ENCODE measurements around the gene ABCB11. TPM values are rescaled to one million over a fixed set of nuclear protein-coding genes. Genes with fewer than 3 reads are reported as not detected.
"Not testable (repeated sequence)": the region's sequence is repeated elsewhere in the genome, so short reads cannot be mapped to it uniquely, and the experiment has no call there.

Gene ABCB11
- total RNA-seq, 1 donor: not detected

DNA sequence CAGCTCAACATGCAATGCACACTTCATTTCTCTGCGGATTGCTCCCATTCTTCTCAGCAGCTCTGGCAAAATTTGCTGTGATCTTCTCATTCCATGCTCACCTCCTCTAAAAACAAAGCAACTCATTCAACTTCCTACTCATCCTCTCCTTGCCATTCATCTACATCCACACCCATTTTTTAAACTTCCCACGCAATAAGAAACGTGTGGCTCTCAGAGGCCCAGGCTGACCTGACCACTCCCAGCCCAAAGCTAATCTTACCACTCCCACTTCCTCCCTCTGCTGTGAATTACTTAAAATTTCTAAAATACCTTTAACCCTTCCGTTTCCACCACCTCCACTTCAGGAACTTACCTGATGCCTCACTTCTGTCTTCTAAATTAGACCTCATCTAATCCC, 15.2 kb downstream of the ABCB11 start:
- H3K4me2 ChIP-seq (ENCODE audit: insufficient read depth, low read length): no peak overlapping the region
- H3K27ac ChIP-seq (ENCODE audit: low read depth, low read length): no peak overlapping the region
- TF ChIP-seq, protein P1, sequence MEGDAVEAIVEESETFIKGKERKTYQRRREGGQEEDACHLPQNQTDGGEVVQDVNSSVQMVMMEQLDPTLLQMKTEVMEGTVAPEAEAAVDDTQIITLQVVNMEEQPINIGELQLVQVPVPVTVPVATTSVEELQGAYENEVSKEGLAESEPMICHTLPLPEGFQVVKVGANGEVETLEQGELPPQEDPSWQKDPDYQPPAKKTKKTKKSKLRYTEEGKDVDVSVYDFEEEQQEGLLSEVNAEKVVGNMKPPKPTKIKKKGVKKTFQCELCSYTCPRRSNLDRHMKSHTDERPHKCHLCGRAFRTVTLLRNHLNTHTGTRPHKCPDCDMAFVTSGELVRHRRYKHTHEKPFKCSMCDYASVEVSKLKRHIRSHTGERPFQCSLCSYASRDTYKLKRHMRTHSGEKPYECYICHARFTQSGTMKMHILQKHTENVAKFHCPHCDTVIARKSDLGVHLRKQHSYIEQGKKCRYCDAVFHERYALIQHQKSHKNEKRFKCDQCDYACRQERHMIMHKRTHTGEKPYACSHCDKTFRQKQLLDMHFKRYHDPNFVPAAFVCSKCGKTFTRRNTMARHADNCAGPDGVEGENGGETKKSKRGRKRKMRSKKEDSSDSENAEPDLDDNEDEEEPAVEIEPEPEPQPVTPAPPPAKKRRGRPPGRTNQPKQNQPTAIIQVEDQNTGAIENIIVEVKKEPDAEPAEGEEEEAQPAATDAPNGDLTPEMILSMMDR (IDR thresholded peaks at IDR 0.05; ENCODE audit: extremely low read depth, low read depth, low read length): no peak
- H3K9me3 ChIP-seq (ENCODE audit: low read depth, low read length): no peaks in the 10 kb centered on the region
- no peaks in the 10 kb centered on the region for H3K27me3 ChIP-seq (ENCODE audit: insufficient read depth, low read length)
- H4K20me1 ChIP-seq (ENCODE audit: insufficient read depth, low read length): no peaks in the 10 kb centered on the region
- H3K36me3 ChIP-seq (ENCODE audit: insufficient read depth, low read length): no peaks in the 10 kb centered on the region
- H3K4me1 ChIP-seq (ENCODE audit: insufficient read depth, low read length): peaks cover 18% of the 10 kb centered on the region
- no peak for DNase-seq (ENCODE audit: insufficient read length, low spot score, missing footprints)
- H3K79me2 ChIP-seq (ENCODE audit: insufficient read depth, low read length): no peaks in the 10 kb centered on the region
- no peak overlapping the region for H3K4me3 ChIP-seq (ENCODE audit: insufficient read depth, low read length)
- H2AFZ ChIP-seq (ENCODE audit: low read length): no peak overlapping the region

DNA sequence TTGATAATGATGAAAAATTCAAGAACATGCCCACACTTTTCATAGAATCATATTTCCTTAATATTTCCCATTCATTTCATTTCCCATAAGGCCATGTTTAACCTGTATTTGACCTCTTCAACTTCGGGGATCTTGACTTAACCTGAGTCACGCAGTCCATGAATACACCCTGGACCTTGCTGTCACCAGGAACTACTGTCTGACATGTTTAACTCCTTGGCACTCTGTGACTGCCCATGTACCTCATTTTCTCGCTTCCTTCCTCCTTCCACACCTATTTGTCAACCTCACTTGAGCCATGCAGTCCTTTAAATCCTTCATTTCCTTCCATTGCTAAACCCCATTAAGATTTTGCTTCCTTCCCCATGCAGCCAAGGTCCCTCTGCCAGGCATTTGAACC, 16.3 kb downstream of the ABCB11 start:
- Histone ChIP-seq H3K27me3 (ENCODE audit: insufficient read depth, low read length) (no peaks in the 10 kb centered on the region), H4K20me1 (ENCODE audit: insufficient read depth, low read length) (no peaks in the 10 kb centered on the region), H3K79me2 (ENCODE audit: insufficient read depth, low read length) (no peaks in the 10 kb centered on the region), H3K36me3 (ENCODE audit: insufficient read depth, low read length) (no peaks in the 10 kb centered on the region), H3K4me3 (ENCODE audit: insufficient read depth, low read length) (no peak overlapping the region), H3K27ac (ENCODE audit: low read depth, low read length) (no peak overlapping the region), H3K9me3 (ENCODE audit: low read depth, low read length) (no peaks in the 10 kb centered on the region), H2AFZ (ENCODE audit: low read length) (no peak overlapping the region), H3K4me1 (ENCODE audit: insufficient read depth, low read length) (peaks cover 18% of the 10 kb centered on the region), H3K4me2 (ENCODE audit: insufficient read depth, low read length) (no peak overlapping the region)
- DNase-seq (ENCODE audit: insufficient read length, low spot score, missing footprints): no peak
- TF ChIP-seq, protein P1 (IDR thresholded peaks at IDR 0.05; ENCODE audit: extremely low read depth, low read depth, low read length): no peak

DNA sequence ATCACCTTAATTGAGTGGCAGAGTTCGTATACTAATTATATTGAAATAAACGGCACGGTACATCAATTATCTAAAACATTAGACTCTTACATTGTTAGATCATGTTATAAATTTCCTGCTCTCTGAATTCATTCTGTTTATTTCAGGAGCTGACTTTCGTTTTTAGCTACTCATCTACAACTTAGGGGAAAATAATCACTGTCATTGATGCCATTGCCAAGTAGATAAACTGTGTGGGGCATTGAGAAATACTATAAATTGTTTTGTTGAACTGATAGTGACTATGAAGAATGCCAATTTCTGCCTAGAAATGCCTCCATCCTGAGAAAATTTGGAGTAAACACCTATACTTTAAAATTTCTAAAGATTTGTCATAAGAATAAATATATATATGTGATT, 17.5 kb downstream of the ABCB11 start:
- no peaks in the 10 kb centered on the region for H3K79me2 ChIP-seq (ENCODE audit: insufficient read depth, low read length)
- no peaks in the 10 kb centered on the region for H3K9me3 ChIP-seq (ENCODE audit: low read depth, low read length)
- no peak overlapping the region for H3K4me2 ChIP-seq (ENCODE audit: insufficient read depth, low read length)
- TF ChIP-seq, protein P1 (IDR thresholded peaks at IDR 0.05; ENCODE audit: extremely low read depth, low read depth, low read length): no peak
- no peaks in the 10 kb centered on the region for H3K27me3 ChIP-seq (ENCODE audit: insufficient read depth, low read length)
- H3K4me3 ChIP-seq (ENCODE audit: insufficient read depth, low read length): no peak overlapping the region
- peaks cover 18% of the 10 kb centered on the region for H3K4me1 ChIP-seq (ENCODE audit: insufficient read depth, low read length)
- DNase-seq (ENCODE audit: insufficient read length, low spot score, missing footprints): no peak
- H3K36me3 ChIP-seq (ENCODE audit: insufficient read depth, low read length): no peaks in the 10 kb centered on the region
- H2AFZ ChIP-seq (ENCODE audit: low read length): no peak overlapping the region
- no peaks in the 10 kb centered on the region for H4K20me1 ChIP-seq (ENCODE audit: insufficient read depth, low read length)
- peak overlapping the region; percentile 93 for H3K27ac ChIP-seq (ENCODE audit: low read depth, low read length)

DNA sequence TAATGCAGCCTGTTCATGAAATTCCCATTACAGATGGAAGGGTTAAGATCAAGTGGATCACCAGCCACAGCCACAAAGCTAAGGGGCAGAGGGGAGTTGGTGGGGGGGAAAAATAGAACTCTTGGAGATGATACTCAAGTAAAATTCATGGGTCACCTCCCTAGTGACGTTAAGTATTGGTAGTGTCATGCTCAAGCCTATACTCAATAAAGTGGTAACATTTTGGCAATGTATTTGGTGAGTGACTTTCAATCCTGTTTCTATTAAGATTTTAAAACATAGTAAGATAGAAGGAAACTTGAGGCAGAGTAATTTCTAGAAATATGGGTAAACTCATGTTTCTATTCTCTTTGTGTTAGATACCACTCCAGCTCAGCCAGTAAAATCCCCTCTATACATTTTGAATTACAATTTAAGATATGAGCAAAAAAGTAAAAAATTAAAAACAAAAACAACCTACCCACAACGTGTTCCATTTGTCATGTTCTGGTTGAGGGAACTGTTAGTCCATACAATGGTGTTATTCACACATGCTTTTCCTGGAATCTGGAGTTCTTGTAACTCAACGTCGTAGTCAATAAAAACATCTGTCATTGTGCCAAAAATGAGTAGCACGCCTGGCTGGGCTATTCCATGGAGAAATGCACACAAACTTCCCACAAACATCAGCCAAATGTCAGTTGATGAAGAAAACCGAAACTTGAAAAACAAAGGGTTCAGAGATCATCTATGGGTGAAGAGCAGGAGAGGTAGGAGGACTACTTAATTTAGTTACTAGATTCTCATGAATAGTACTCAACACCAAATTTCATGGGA, 18.1 kb downstream of the ABCB11 start:
- Histone ChIP-seq H3K4me2 (ENCODE audit: insufficient read depth, low read length) (peak overlapping the region; percentile 18), H3K9me3 (ENCODE audit: low read depth, low read length) (no peaks in the 10 kb centered on the region), H3K27ac (ENCODE audit: low read depth, low read length) (peak overlapping the region; percentile 93), H3K4me1 (ENCODE audit: insufficient read depth, low read length) (peaks cover 18% of the 10 kb centered on the region), H3K36me3 (ENCODE audit: insufficient read depth, low read length) (no peaks in the 10 kb centered on the region), H3K4me3 (ENCODE audit: insufficient read depth, low read length) (no peak overlapping the region), H3K79me2 (ENCODE audit: insufficient read depth, low read length) (no peaks in the 10 kb centered on the region), H2AFZ (ENCODE audit: low read length) (no peak overlapping the region), H3K27me3 (ENCODE audit: insufficient read depth, low read length) (no peaks in the 10 kb centered on the region), H4K20me1 (ENCODE audit: insufficient read depth, low read length) (no peaks in the 10 kb centered on the region)
- no peak for DNase-seq (ENCODE audit: insufficient read length, low spot score, missing footprints)
- TF ChIP-seq, protein P1 (IDR thresholded peaks at IDR 0.05; ENCODE audit: extremely low read depth, low read depth, low read length): no peak

DNA sequence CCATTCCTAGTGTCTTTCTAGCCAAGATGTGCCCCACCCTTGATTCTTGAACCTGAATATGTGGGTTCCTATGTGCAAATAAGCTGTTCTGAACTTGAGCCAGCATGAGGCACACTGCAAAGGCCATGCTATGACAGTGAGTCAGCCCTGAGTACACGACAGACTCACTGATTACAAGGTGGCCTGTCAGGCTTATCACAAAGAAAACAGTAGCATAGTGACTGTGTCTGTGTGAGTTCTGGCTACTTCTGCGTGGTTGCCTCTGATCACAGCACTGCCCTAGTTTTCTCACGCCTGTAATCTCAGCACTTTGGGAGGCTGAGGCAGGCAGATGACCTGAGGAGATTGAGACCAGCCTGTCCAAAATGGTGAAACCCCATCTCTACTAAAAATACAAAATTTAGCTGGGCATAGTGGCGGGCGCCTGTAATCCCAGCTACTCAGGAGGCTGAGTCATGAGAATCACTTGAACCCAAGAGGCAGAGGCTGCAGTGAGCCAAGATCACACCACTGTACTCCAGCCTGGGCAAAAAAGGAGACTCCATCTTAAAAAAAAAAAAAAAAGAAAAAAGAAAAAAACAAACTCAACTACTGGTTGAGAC, 18.8 kb downstream of the ABCB11 start:
- H2AFZ ChIP-seq (ENCODE audit: low read length); H3K79me2 ChIP-seq (ENCODE audit: insufficient read depth, low read length); H3K27me3 ChIP-seq (ENCODE audit: insufficient read depth, low read length); H4K20me1 ChIP-seq (ENCODE audit: insufficient read depth, low read length); H3K4me3 ChIP-seq (ENCODE audit: insufficient read depth, low read length); H3K36me3 ChIP-seq (ENCODE audit: insufficient read depth, low read length); H3K9me3 ChIP-seq (ENCODE audit: low read depth, low read length): not testable (repeated sequence)
- peak; percentile 77 for DNase-seq (ENCODE audit: insufficient read length, low spot score, missing footprints)
- H3K27ac ChIP-seq (ENCODE audit: low read depth, low read length): peak overlapping the region; percentile 93
- peaks cover 18% of the 10 kb centered on the region for H3K4me1 ChIP-seq (ENCODE audit: insufficient read depth, low read length)
- H3K4me2 ChIP-seq (ENCODE audit: insufficient read depth, low read length): peak overlapping the region; percentile 11
